Hematopoietic multipotent progenitor cell treated with erythropoietin and hydrocortisone succinate and interleukin-3 and kit ligand, for 6 days (in vitro differentiated cells): ENCODE results near the gene GSPT1.
A peak's percentile ranks its signal among the peaks of the same experiment; 100 is the strongest.
"Not testable (repeated sequence)": the region's sequence is repeated elsewhere in the genome, so short reads cannot be mapped to it uniquely, and the experiment has no call there.

ENCODE experiments used
- DNase-seq: peaks from one replicate; pipeline ENCODE4 v3.0.0-alpha.2; 2015

GSPT1 gene

GRCh38 chr16:11852092-11852809 lies 63.5 kb downstream of the GSPT1 start:
- no peak for DNase-seq

GRCh38 chr16:11851294-11852091 lies 64.3 kb downstream of the GSPT1 start, which contains the start of gene RSL1D1:
TSS of gene RSL1D1 (minus strand) at chr16:11851542. CDS start at chr16:11851512, 30 bp downstream.
- DNase-seq = peak; percentile 95

GRCh38 chr16:11848842-11849241 lies 66.9 kb downstream of the GSPT1 start:
- DNase-seq = no peak

GRCh38 chr16:11844499-11844898 lies 71.3 kb downstream of the GSPT1 start:
- no peak for DNase-seq

- DNase-seq = no peak
Measured at GRCh38 chr16:11843861-11844260, 71.9 kb downstream of the GSPT1 start.

GRCh38 chr16:11843206-11843605 lies 72.5 kb downstream of the GSPT1 start:
- no peak for DNase-seq

GRCh38 chr16:11841026-11841425 lies 74.7 kb downstream of the GSPT1 start:
- no peak for DNase-seq

- DNase-seq = no peak
Measured at GRCh38 chr16:11836650-11837244, 79.0 kb downstream of the GSPT1 start.

GRCh38 chr16:11835891-11836649 lies 79.7 kb downstream of the GSPT1 start:
- DNase-seq = no peak

GRCh38 chr16:11835309-11835708 lies 80.4 kb downstream of the GSPT1 start:
- no peak for DNase-seq

GRCh38 chr16:11833951-11834695 lies 81.6 kb downstream of the GSPT1 start:
- DNase-seq = peak; percentile 69

GRCh38 chr16:11828696-11829095 lies 87.1 kb downstream of the GSPT1 start:
- no peak for DNase-seq

GRCh38 chr16:11825520-11826165 lies 90.1 kb downstream of the GSPT1 start:
- not testable (repeated sequence) for DNase-seq

- DNase-seq = peak; percentile 75
Measured at GRCh38 chr16:11824362-11824761, 91.4 kb downstream of the GSPT1 start.

- DNase-seq = not testable (repeated sequence)
Measured at GRCh38 chr16:11823645-11824044, 92.1 kb downstream of the GSPT1 start.

GRCh38 chr16:11819798-11820197 lies 96.0 kb downstream of the GSPT1 start:
- peak; percentile 63 for DNase-seq

- not testable (repeated sequence) for DNase-seq
Measured at GRCh38 chr16:11818970-11819369, 96.8 kb downstream of the GSPT1 start.
